CD4-positive, CD25-positive, alpha-beta regulatory T cell (primary cell): ENCODE measurements around the gene PRICKLE3. TPM values are rescaled to one million over a fixed set of nuclear protein-coding genes. Genes with fewer than 3 reads are reported as not detected.
"Not testable (repeated sequence)": the region's sequence is repeated elsewhere in the genome, so short reads cannot be mapped to it uniquely, and the experiment has no call there.

Source experiments
- ATAC-seq, 2 donors: fragments of 150-1000 bp; cut with Tn5 transposase; one replicate each; pipeline ENCODE4 v1.10.0; 2021; ENCODE audit warnings: low read depth in 2 of 2, moderate number of reproducible peaks in 2 of 2, moderate library complexity in 1 of 2
- DNase-seq, 3 donors: peaks; one replicate each; pipeline versions ENCODE4 v3.0.0 to v3.0.0-alpha.2; 2012 to 2022; ENCODE audit warnings: mixed read lengths in 1 of 3
- H3K27ac ChIP-seq: one replicate; pipeline ENCODE4 v1.7.0; 2013; ENCODE audit warnings: mild to moderate bottlenecking, low read length; ENCODE audit not compliant: insufficient read depth, poor library complexity, severe bottlenecking
- H3K27me3 ChIP-seq: one replicate; pipeline ENCODE4 v1.7.0; 2013; ENCODE audit warnings: low read length; ENCODE audit not compliant: control insufficient read depth, insufficient read depth
- H3K36me3 ChIP-seq: one replicate; pipeline ENCODE4 v1.7.0; 2013; ENCODE audit warnings: mild to moderate bottlenecking, low read length, moderate library complexity; ENCODE audit not compliant: control insufficient read depth, insufficient read depth
- H3K4me1 ChIP-seq: 2 replicates; pipeline ENCODE4 v1.7.0; 2013; ENCODE audit warnings: mild to moderate bottlenecking, low read length; ENCODE audit not compliant: insufficient read depth, control insufficient read depth, poor library complexity, severe bottlenecking
- H3K4me3 ChIP-seq: one replicate; pipeline ENCODE4 v1.7.0; 2013; ENCODE audit warnings: low read depth, mild to moderate bottlenecking, low read length, moderate library complexity
- H3K9me3 ChIP-seq, 2 experiments: 1 replicate in 1 of 2; 2 replicates in 1 of 2; pipeline ENCODE4 v1.7.0; 2013; ENCODE audit warnings: low read length in 2 of 2, mild to moderate bottlenecking in 1 of 2, moderate library complexity in 1 of 2; ENCODE audit not compliant: control insufficient read depth in 2 of 2
- H3K27ac Mint-ChIP-seq, 3 donors: one replicate each; pipeline ENCODE4 v1.8.0; 2020 to 2022; ENCODE audit warnings: mild to moderate bottlenecking in 3 of 3, mixed read lengths in 3 of 3, moderate library complexity in 2 of 3
- H3K27me3 Mint-ChIP-seq: one replicate; pipeline ENCODE4 v1.8.0; 2022; ENCODE audit warnings: mild to moderate bottlenecking, mixed read lengths
- H3K36me3 Mint-ChIP-seq: one replicate; pipeline ENCODE4 v1.8.0; 2020; ENCODE audit warnings: mixed read lengths
- H3K4me1 Mint-ChIP-seq, 4 donors: one replicate each; pipeline ENCODE4 v1.8.0; 2020 to 2022; ENCODE audit warnings: mixed read lengths in 4 of 4, mild to moderate bottlenecking in 1 of 4
- H3K4me3 Mint-ChIP-seq, 4 donors: one replicate each; pipeline ENCODE4 v1.8.0; 2020 to 2022; ENCODE audit warnings: mild to moderate bottlenecking in 4 of 4, mixed read lengths in 4 of 4, moderate library complexity in 3 of 4
- H3K9me3 Mint-ChIP-seq, 7 donors: one replicate each; pipeline ENCODE4 v1.8.0; 2020 to 2022; ENCODE audit warnings: mixed read lengths in 7 of 7, mild to moderate bottlenecking in 3 of 7, moderate library complexity in 2 of 7
- polyA plus RNA-seq, 4 donors: library from polyadenylated mRNA; unstranded; fragments of 300-500 nt; fragmentation: Illumina TruSeq; gene quantifications; one replicate each; pipeline ENCODE4 v1.2.3, GENCODE V29; 2021
- total RNA-seq: library from RNA; stranded (reverse); gene quantifications from one replicate; pipeline ENCODE4 v1.2.3, GENCODE V29; 2022

PRICKLE3 gene
- total and polyA plus RNA-seq, 5 donors from 2014 or later: 2.7 to 7.3 (median 3.5) TPM

GRCh38 chrX:49160908-49161307, 25.3 kb downstream of the PRICKLE3 start:
- Mint-ChIP-seq H3K36me3 (no peaks in the 10 kb centered on the region), H3K27ac (no peak overlapping the region), H3K4me1 (peaks cover 0 to 22% (median 11%) of the 10 kb centered on the region in 4 donors), H3K4me3 (peak overlapping the region in 1 of 4 donors; percentile 32), H3K9me3 (peaks cover 0 to 1% (median 0%) of the 10 kb centered on the region in 7 donors), H3K27me3 (no peaks in the 10 kb centered on the region)
- DNase-seq (no peak), ATAC-seq (no peak)
- Histone ChIP-seq H3K27ac (no peak overlapping the region), H3K4me3 (no peak overlapping the region), H3K36me3 (no peaks in the 10 kb centered on the region), H3K9me3 (no peaks in the 10 kb centered on the region), H3K4me1 (peaks cover 13% of the 10 kb centered on the region), H3K27me3 (no peaks in the 10 kb centered on the region)

- Histone ChIP-seq H3K4me3 (no peak overlapping the region), H3K27ac (no peak overlapping the region), H3K36me3 (no peaks in the 10 kb centered on the region), H3K4me1 (no peaks in the 10 kb centered on the region), H3K27me3 (no peaks in the 10 kb centered on the region), H3K9me3 (no peaks in the 10 kb centered on the region)
- Mint-ChIP-seq H3K27ac (no peak overlapping the region), H3K9me3 (peaks cover 0 to 2% (median 0%) of the 10 kb centered on the region in 7 donors), H3K36me3 (no peaks in the 10 kb centered on the region), H3K27me3 (no peaks in the 10 kb centered on the region), H3K4me3 (peak overlapping the region in 1 of 4 donors; percentile 52), H3K4me1 (peaks cover 0 to 20% (median 11%) of the 10 kb centered on the region in 4 donors)
- no peak for ATAC-seq
- no peak for DNase-seq
Measured at GRCh38 chrX:49157194-49157593, 29.0 kb downstream of the PRICKLE3 start.

GRCh38 chrX:49155900-49156837, 30.0 kb downstream of the PRICKLE3 start:
- peaks cover 0 to 17% (median 10%) of the 10 kb centered on the region in 4 donors for H3K4me1 Mint-ChIP-seq
- H3K27ac Mint-ChIP-seq: peak overlapping the region; percentile 89 to 98 (median 96)
- DNase-seq: peak; percentile 78 to 86 (median 85)
- peak overlapping the region; percentile 57 for H3K4me3 ChIP-seq
- H3K4me3 Mint-ChIP-seq: peak overlapping the region; percentile 92 to 95 (median 93)
- no peaks in the 10 kb centered on the region for H3K9me3 ChIP-seq
- peak; percentile 95 to 97 for ATAC-seq
- no peaks in the 10 kb centered on the region for H3K27me3 Mint-ChIP-seq
- H3K36me3 ChIP-seq: no peaks in the 10 kb centered on the region
- peaks cover 0 to 2% (median 0%) of the 10 kb centered on the region in 7 donors for H3K9me3 Mint-ChIP-seq
- H3K27ac ChIP-seq: peak overlapping the region; percentile 82
- peaks cover under 1% of the 10 kb centered on the region for H3K36me3 Mint-ChIP-seq
- no peaks in the 10 kb centered on the region for H3K4me1 ChIP-seq
- no peaks in the 10 kb centered on the region for H3K27me3 ChIP-seq

- peaks cover 0 to 2% (median 0%) of the 10 kb centered on the region in 7 donors for H3K9me3 Mint-ChIP-seq
- ATAC-seq (no peak), DNase-seq (peak in 2 of 3 donors; percentile 19 to 63)
- peak overlapping the region; percentile 92 to 95 (median 93) for H3K4me3 Mint-ChIP-seq
- peaks cover 3% of the 10 kb centered on the region for H3K36me3 Mint-ChIP-seq
- no peaks in the 10 kb centered on the region for H3K4me1 ChIP-seq
- H3K27me3 ChIP-seq: no peaks in the 10 kb centered on the region
- H3K27ac Mint-ChIP-seq: peak overlapping the region; percentile 80 to 98 (median 89)
- H3K36me3 ChIP-seq: no peaks in the 10 kb centered on the region
- no peaks in the 10 kb centered on the region for H3K27me3 Mint-ChIP-seq
- no peaks in the 10 kb centered on the region for H3K9me3 ChIP-seq
- H3K27ac ChIP-seq: peak overlapping the region; percentile 82
- peak overlapping the region; percentile 57 for H3K4me3 ChIP-seq
- H3K4me1 Mint-ChIP-seq: peaks cover 0 to 17% (median 10%) of the 10 kb centered on the region in 4 donors
Measured at GRCh38 chrX:49155243-49155899, 30.8 kb downstream of the PRICKLE3 start.

GRCh38 chrX:49153467-49153866, 32.7 kb downstream of the PRICKLE3 start:
- H3K9me3 Mint-ChIP-seq: peaks cover 0 to 2% (median 0%) of the 10 kb centered on the region in 7 donors
- DNase-seq (no peak), ATAC-seq (no peak)
- H3K27ac ChIP-seq: no peak overlapping the region
- no peaks in the 10 kb centered on the region for H3K36me3 ChIP-seq
- H3K27ac Mint-ChIP-seq: no peak overlapping the region
- H3K36me3 Mint-ChIP-seq: peaks cover 3% of the 10 kb centered on the region
- no peaks in the 10 kb centered on the region for H3K27me3 Mint-ChIP-seq
- H3K9me3 ChIP-seq: no peaks in the 10 kb centered on the region
- peaks cover 0 to 17% (median 11%) of the 10 kb centered on the region in 4 donors for H3K4me1 Mint-ChIP-seq
- H3K4me3 ChIP-seq: no peak overlapping the region
- no peaks in the 10 kb centered on the region for H3K4me1 ChIP-seq
- no peak overlapping the region for H3K4me3 Mint-ChIP-seq
- H3K27me3 ChIP-seq: no peaks in the 10 kb centered on the region

- not testable (repeated sequence) for H3K9me3 Mint-ChIP-seq, H3K27ac Mint-ChIP-seq, H3K27ac ChIP-seq, H3K4me3 ChIP-seq, H3K4me3 Mint-ChIP-seq, ATAC-seq, H3K27me3 Mint-ChIP-seq, H3K4me1 ChIP-seq, H3K9me3 ChIP-seq, DNase-seq, H3K36me3 Mint-ChIP-seq, H3K4me1 Mint-ChIP-seq, H3K36me3 ChIP-seq, H3K27me3 ChIP-seq
Measured at GRCh38 chrX:49149291-49149690, 36.9 kb downstream of the PRICKLE3 start.

GRCh38 chrX:49148390-49149100, 37.6 kb downstream of the PRICKLE3 start:
- not testable (repeated sequence) for H3K4me3 Mint-ChIP-seq, H3K4me1 Mint-ChIP-seq, H3K27me3 Mint-ChIP-seq, DNase-seq, H3K9me3 ChIP-seq, H3K4me3 ChIP-seq, H3K4me1 ChIP-seq, H3K27ac ChIP-seq, H3K27me3 ChIP-seq, ATAC-seq, H3K36me3 Mint-ChIP-seq, H3K36me3 ChIP-seq, H3K9me3 Mint-ChIP-seq, H3K27ac Mint-ChIP-seq
